Stimulated activated CD8-positive, alpha-beta memory T cell treated with anti-CD3 and anti-CD28 coated beads, Interleukin-2, amount 100 ng/mL, for 1 hour (primary cell): Measurements from ENCODE around the gene ZNF581.

ENCODE experiments used
- DNase-seq, 2 donors: peaks; one replicate each; pipeline ENCODE4 v3.0.0-alpha.2; 2020; ENCODE audit warnings: low read depth in 2 of 2

The ZNF581 gene

GRCh38 chr19:55693336-55693974 is 50.0 kb downstream of the ZNF581 start:
- no peak for DNase-seq

GRCh38 chr19:55694241-55694655 is 50.8 kb downstream of the ZNF581 start:
- no peak for DNase-seq

DNA sequence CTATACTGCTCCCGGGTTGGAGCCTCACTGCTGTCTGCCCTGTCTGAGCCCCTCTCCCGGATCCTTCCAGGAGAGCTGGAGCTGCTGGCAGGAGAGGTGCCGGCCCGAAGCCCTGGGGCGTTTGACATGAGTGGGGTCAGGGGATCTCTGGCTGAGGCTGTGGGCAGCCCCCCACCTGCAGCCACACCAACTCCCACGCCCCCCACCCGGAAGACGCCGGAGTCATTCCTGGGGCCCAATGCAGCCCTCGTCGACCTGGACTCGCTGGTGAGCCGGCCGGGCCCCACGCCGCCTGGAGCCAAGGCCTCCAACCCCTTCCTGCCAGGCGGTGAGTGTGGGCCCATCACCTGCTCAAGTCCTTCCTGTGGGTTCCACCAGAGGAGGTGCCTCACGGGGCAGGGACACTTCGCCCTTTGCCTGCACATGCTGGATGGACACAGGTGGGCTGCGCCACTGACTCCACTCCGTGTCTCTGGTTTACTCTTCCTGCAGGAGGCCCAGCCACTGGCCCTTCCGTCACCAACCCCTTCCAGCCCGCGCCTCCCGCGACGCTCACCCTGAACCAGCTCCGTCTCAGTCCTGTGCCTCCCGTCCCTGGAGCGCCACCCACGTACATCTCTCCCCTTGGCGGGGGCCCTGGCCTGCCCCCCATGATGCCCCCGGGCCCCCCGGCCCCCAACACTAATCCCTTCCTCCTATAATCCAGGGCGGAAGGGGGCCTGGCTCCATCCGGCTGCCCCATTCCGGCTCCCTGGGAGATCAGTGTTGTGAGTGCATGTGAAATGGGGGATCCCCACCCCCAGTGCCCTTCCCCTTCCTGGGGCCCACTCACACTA is 51.4 kb downstream of the ZNF581 start:
- DNase-seq = no peak
